Trophoblast cell (in vitro differentiated cells and primary cell): Measurements from ENCODE around the gene TSC1.
"Not testable (repeated sequence)": the region's sequence is repeated elsewhere in the genome, so short reads cannot be mapped to it uniquely, and the experiment has no call there.

Experiments used
- DNase-seq, 2 donors: peaks; one replicate each; pipeline ENCODE4 v3.0.0-alpha.2; 2016
- H2AFZ ChIP-seq: 2 replicates; pipeline ENCODE4 v1.6.1; 2013; ENCODE audit warnings: low read length, moderate library complexity, mild to moderate bottlenecking; ENCODE audit not compliant: insufficient read depth, poor library complexity
- H2AK5ac ChIP-seq: 2 replicates; pipeline ENCODE4 v1.6.1; 2013; ENCODE audit warnings: mild to moderate bottlenecking, low read length
- H2BK120ac ChIP-seq: 2 replicates; pipeline ENCODE4 v1.6.1; 2013; ENCODE audit warnings: low read length, mild to moderate bottlenecking, moderate library complexity; ENCODE audit not compliant: insufficient read depth, poor library complexity
- H2BK12ac ChIP-seq: 2 replicates; pipeline ENCODE4 v1.6.1; 2013; ENCODE audit warnings: mild to moderate bottlenecking, low read length, moderate library complexity
- H2BK5ac ChIP-seq: 2 replicates; pipeline ENCODE4 v1.6.1; 2013; ENCODE audit warnings: low read length, low read depth, moderate library complexity, mild to moderate bottlenecking; ENCODE audit not compliant: poor library complexity
- H3K14ac ChIP-seq: 2 replicates; pipeline ENCODE4 v1.6.1; 2013; ENCODE audit warnings: mild to moderate bottlenecking, low read length
- H3K18ac ChIP-seq: 2 replicates; pipeline ENCODE4 v1.6.1; 2013; ENCODE audit warnings: mild to moderate bottlenecking, low read length
- H3K23ac ChIP-seq: 2 replicates; pipeline ENCODE4 v1.6.1; 2013; ENCODE audit warnings: low read length
- H3K27ac ChIP-seq: 2 replicates; pipeline ENCODE4 v1.5.1; 2013; ENCODE audit warnings: low read depth, mild to moderate bottlenecking, inconsistent platforms, low read length, moderate library complexity
- H3K27me3 ChIP-seq: 2 replicates; pipeline ENCODE4 v1.6.1; 2013; ENCODE audit warnings: inconsistent platforms, mild to moderate bottlenecking, low read length, moderate library complexity; ENCODE audit not compliant: insufficient read depth
- H3K36me3 ChIP-seq, 2 experiments: 1 replicate in 1 of 2; 2 replicates in 1 of 2; pipeline ENCODE4 v1.6.1; 2013; ENCODE audit warnings: low read length in 2 of 2, mild to moderate bottlenecking in 2 of 2, moderate library complexity in 1 of 2; ENCODE audit not compliant: insufficient read depth in 2 of 2, control insufficient read depth in 1 of 2
- H3K4ac ChIP-seq: 2 replicates; pipeline ENCODE4 v1.6.1; 2013; ENCODE audit warnings: low read depth, mild to moderate bottlenecking, low read length, moderate library complexity
- H3K4me1 ChIP-seq, 2 experiments: 1 replicate in 1 of 2; 2 replicates in 1 of 2; pipeline ENCODE4 v1.6.1; 2013; ENCODE audit warnings: low read length in 2 of 2, mild to moderate bottlenecking in 2 of 2, moderate library complexity in 1 of 2; ENCODE audit not compliant: insufficient read depth in 2 of 2, control insufficient read depth in 1 of 2
- H3K4me2 ChIP-seq: 2 replicates; pipeline ENCODE4 v1.6.1; 2013; ENCODE audit warnings: inconsistent platforms, mild to moderate bottlenecking, low read length, moderate library complexity
- H3K4me3 ChIP-seq: 2 replicates; pipeline ENCODE4 v1.5.1; 2013; ENCODE audit warnings: mild to moderate bottlenecking, low read depth, low read length, inconsistent platforms
- H3K79me1 ChIP-seq: one replicate; pipeline ENCODE4 v1.6.1; 2013; ENCODE audit warnings: low read length
- H3K79me2 ChIP-seq: 2 replicates; pipeline ENCODE4 v1.6.1; 2013; ENCODE audit warnings: low read length, mild to moderate bottlenecking; ENCODE audit not compliant: control insufficient read depth, insufficient read depth, poor library complexity
- H3K9ac ChIP-seq: 2 replicates; pipeline ENCODE4 v1.6.1; 2013; ENCODE audit warnings: mild to moderate bottlenecking, low read length
- H3K9me3 ChIP-seq: 2 replicates; pipeline ENCODE4 v1.6.1; 2013; ENCODE audit warnings: low read depth, mild to moderate bottlenecking, control low read depth, inconsistent platforms, low read length; ENCODE audit not compliant: insufficient read depth
- H4K12ac ChIP-seq: 2 replicates; pipeline ENCODE4 v1.6.1; 2013; ENCODE audit warnings: low read depth, mild to moderate bottlenecking, low read length, moderate library complexity
- H4K8ac ChIP-seq: 2 replicates; pipeline ENCODE4 v1.6.1; 2013; ENCODE audit warnings: low read depth, mild to moderate bottlenecking, low read length, moderate library complexity
- H4K91ac ChIP-seq: one replicate; pipeline ENCODE4 v1.6.1; 2013; ENCODE audit warnings: low read depth, mild to moderate bottlenecking, low read length, moderate library complexity
- WGBS: extraction: QIAGEN DNeasy Blood & Tissue Kit; methylation state at CpG from one replicate; pipeline ENCODE4 v1.1.7; 2013; ENCODE audit warnings: missing lambda C conversion rate; ENCODE audit not compliant: insufficient read length, insufficient coverage; ENCODE audit errors: extremely low coverage; 5-methylcytosine and 5-hydroxymethylcytosine counted together

TSC1 gene

GRCh38 chr9:132967908-132968307, 23.5 kb upstream of the TSC1 start:
- not testable (repeated sequence) for H2AFZ ChIP-seq, H4K91ac ChIP-seq, H2BK120ac ChIP-seq, H3K27me3 ChIP-seq, H3K9ac ChIP-seq, H2BK5ac ChIP-seq, H2AK5ac ChIP-seq, H3K79me2 ChIP-seq, H3K4me2 ChIP-seq, H3K9me3 ChIP-seq, H3K14ac ChIP-seq, H3K27ac ChIP-seq, H3K79me1 ChIP-seq, H3K36me3 ChIP-seq, H3K4ac ChIP-seq, H4K12ac ChIP-seq, H3K4me1 ChIP-seq, H3K18ac ChIP-seq, H3K4me3 ChIP-seq, H4K8ac ChIP-seq, H3K23ac ChIP-seq, DNase-seq, H2BK12ac ChIP-seq
- WGBS, result no CpG with 5 or more reads among the region's 3 CpGs

- Histone ChIP-seq H2BK120ac (no peak overlapping the region), H3K14ac (no peak overlapping the region), H4K91ac (no peak overlapping the region), H3K23ac (no peak overlapping the region), H3K9ac (no peak overlapping the region), H3K4me1 (no peaks in the 10 kb centered on the region), H3K4me2 (no peak overlapping the region), H3K27me3 (no peaks in the 10 kb centered on the region), H3K79me1 (no peaks in the 10 kb centered on the region), H4K12ac (no peak overlapping the region), H4K8ac (no peak overlapping the region), H3K9me3 (no peaks in the 10 kb centered on the region), H3K4me3 (no peak overlapping the region), H3K79me2 (no peaks in the 10 kb centered on the region), H2BK5ac (no peak overlapping the region), H3K36me3 (no peaks in the 10 kb centered on the region), H3K18ac (no peak overlapping the region), H3K4ac (no peak overlapping the region), H2AFZ (no peak overlapping the region), H2AK5ac (no peak overlapping the region), H3K27ac (no peak overlapping the region), H2BK12ac (no peak overlapping the region)
- WGBS, result no CpG with 5 or more reads among the region's 9 CpGs
- DNase-seq, result no peak
Observed at GRCh38 chr9:132965478-132965877, 21.1 kb upstream of the TSC1 start.

GRCh38 chr9:132961002-132961401, 16.6 kb upstream of the TSC1 start:
- Histone ChIP-seq H3K4ac (no peak overlapping the region), H2AFZ (no peak overlapping the region), H3K4me2 (no peak overlapping the region), H3K23ac (no peak overlapping the region), H3K79me1 (no peaks in the 10 kb centered on the region), H3K18ac (no peak overlapping the region), H2BK12ac (no peak overlapping the region), H3K27me3 (no peaks in the 10 kb centered on the region), H3K27ac (no peak overlapping the region), H2AK5ac (no peak overlapping the region), H3K36me3 (no peaks in the 10 kb centered on the region), H3K9me3 (no peaks in the 10 kb centered on the region), H3K4me3 (no peak overlapping the region), H4K8ac (no peak overlapping the region), H3K14ac (no peak overlapping the region), H3K9ac (no peak overlapping the region), H4K91ac (no peak overlapping the region), H4K12ac (no peak overlapping the region), H3K79me2 (no peaks in the 10 kb centered on the region), H2BK5ac (no peak overlapping the region), H3K4me1 (no peaks in the 10 kb centered on the region), H2BK120ac (no peak overlapping the region)
- WGBS, result no CpG with 5 or more reads among the region's 6 CpGs
- no peak for DNase-seq

GRCh38 chr9:132957805-132958204, 13.4 kb upstream of the TSC1 start:
- H2AFZ ChIP-seq, result no peak overlapping the region
- no peak overlapping the region for H3K14ac ChIP-seq
- no peak overlapping the region for H3K27ac ChIP-seq
- no peaks in the 10 kb centered on the region for H3K9me3 ChIP-seq
- H3K9ac ChIP-seq, result no peak overlapping the region
- H3K4ac ChIP-seq, result no peak overlapping the region
- H3K79me1 ChIP-seq, result no peaks in the 10 kb centered on the region
- DNase-seq, result no peak
- no peaks in the 10 kb centered on the region for H3K27me3 ChIP-seq
- no peak overlapping the region for H3K23ac ChIP-seq
- no peak overlapping the region for H4K12ac ChIP-seq
- no peak overlapping the region for H4K8ac ChIP-seq
- no peak overlapping the region for H2BK120ac ChIP-seq
- no CpG with 5 or more reads among the region's 6 CpGs for WGBS
- H3K4me1 ChIP-seq, result no peaks in the 10 kb centered on the region
- H2BK5ac ChIP-seq, result no peak overlapping the region
- no peak overlapping the region for H3K4me3 ChIP-seq
- H3K36me3 ChIP-seq, result no peaks in the 10 kb centered on the region
- no peak overlapping the region for H3K18ac ChIP-seq
- H3K4me2 ChIP-seq, result no peak overlapping the region
- H2AK5ac ChIP-seq, result no peak overlapping the region
- no peak overlapping the region for H2BK12ac ChIP-seq
- H4K91ac ChIP-seq, result no peak overlapping the region
- no peaks in the 10 kb centered on the region for H3K79me2 ChIP-seq
